Gastrocnemius medialis (tissue), 4 donors: ENCODE results near the gene PRKAR1A. TPM values are rescaled to one million over a fixed set of nuclear protein-coding genes. Genes with fewer than 3 reads are reported as not detected.
A peak's percentile ranks its signal among the peaks of the same experiment; 100 is the strongest.
"Not testable (repeated sequence)": the region's sequence is repeated elsewhere in the genome, so short reads cannot be mapped to it uniquely, and the experiment has no call there.

Experiments used
- ATAC-seq, 2 donors: fragments of 150-250 bp; one replicate each; pipeline ENCODE4 v1.9.1; 2016
- DNase-seq, 2 donors: peaks; one replicate each; pipeline ENCODE4 v3.0.0-alpha.2; 2019
- H3K27ac ChIP-seq, 4 donors: fragments of 200-600 bp; sonication (generic); 1 replicate in 1 of 4; 2 replicates in 3 of 4; pipeline ENCODE4 v1.5.1; 2016 to 2018; ENCODE audit warnings: mild to moderate bottlenecking in 2 of 4, moderate library complexity in 1 of 4
- H3K27me3 ChIP-seq, 3 donors: fragments of 200-600 bp; sonication (generic) in 2 of 3; 1 replicate in 1 of 3; 2 replicates in 2 of 3; pipeline versions ENCODE4 v1.5.1 to v1.6.0; 2016 to 2019; ENCODE audit warnings: mild to moderate bottlenecking in 1 of 3, moderate library complexity in 1 of 3
- H3K36me3 ChIP-seq, 2 donors: fragments of 200-600 bp; sonication (generic) in 1 of 2; one replicate each; pipeline ENCODE4 v1.5.1; 2017 to 2018
- H3K4me1 ChIP-seq, 2 donors: fragments of 200-600 bp; sonication (generic) in 1 of 2; one replicate each; pipeline ENCODE4 v1.5.1; 2016 to 2017; ENCODE audit warnings: mild to moderate bottlenecking in 2 of 2
- H3K4me3 ChIP-seq, 4 donors: fragments of 200-600 bp; sonication (generic) in 3 of 4; 1 replicate in 1 of 4; 2 replicates in 3 of 4; pipeline ENCODE4 v1.5.1; 2016 to 2019; ENCODE audit warnings: mild to moderate bottlenecking in 2 of 4
- H3K9me3 ChIP-seq, 3 donors: fragments of 200-600 bp; sonication (generic) in 2 of 3; 1 replicate in 1 of 3; 2 replicates in 2 of 3; pipeline ENCODE4 v1.5.1; 2016 to 2019
- POLR2A ChIP-seq, 2 donors: fragments of 450-650 bp; IDR thresholded peaks; one replicate each; pipeline ENCODE4 v1.6.1; 2017; ENCODE audit warnings: antibody characterized with exemption in 2 of 2, mild to moderate bottlenecking in 2 of 2, moderate library complexity in 2 of 2
- in situ Hi-C, 4 donors: fragments of 200-750 bp; cut with MboI; loops; one replicate each; pipeline versions ENCODE4 v1.15.0 to v1.8.0; 2017; ENCODE audit warnings: low sequenced_read_pairs in 4 of 4
- intact Hi-C: fragments of 100-400 bp; cut with DNase I; formaldehyde crosslinking; loops from one replicate; pipeline ENCODE4 v1.15.1; 2023; ENCODE audit warnings: low total_unique reads
- total RNA-seq, 4 donors: library from RNA; depleted of rRNA; stranded (reverse); fragments of >200 nt; gene quantifications; one replicate each; pipeline versions ENCODE4 v1.1.0 to v1.2.3, GENCODE V29; 2016
- TF ChIP-seq, protein P1 (sequence below), 5 experiments: fragments of 450-650 bp in 3 of 5; fragments of 200-600 bp in 2 of 5; sonication (generic) in 2 of 5; IDR thresholded peaks in 4 of 5; conservative IDR thresholded peaks in 1 of 5; 1 replicate in 4 of 5; 2 replicates in 1 of 5; pipeline ENCODE4 v1.5.1; 2016 to 2019; ENCODE audit warnings: antibody characterized with exemption in 5 of 5, mild to moderate bottlenecking in 3 of 5, moderate library complexity in 3 of 5

The PRKAR1A gene
- total RNA-seq, 4 donors from 2014 or later = 271 to 656 (median 557) TPM

GRCh38 chr17:68518063-68518815, 6.0 kb downstream of the PRKAR1A start:
- intact Hi-C loops (loop anchor here (2.0 to 10.0 kb wide), 2 partner anchors 199 to 1473 kb away; partner anchors contain the start of gene CACNG1), in situ Hi-C loops (loop anchor here in 1 of 4 donors (10.0 kb wide), 1 partner anchor 63 kb away; the partner anchor contains the start of gene WIPI1)
- Histone ChIP-seq H3K27ac (peak overlapping the region; percentile 94 to 99 (median 96)), H3K36me3 (peaks cover 0 to 29% of the 10 kb centered on the region in 2 donors), H3K9me3 (no peaks in the 10 kb centered on the region), H3K4me3 (no peak overlapping the region), H3K27me3 (no peaks in the 10 kb centered on the region), H3K4me1 (peaks cover 68 to 80% of the 10 kb centered on the region in 2 donors)
- TF ChIP-seq POLR2A (IDR thresholded peaks at IDR 0.05) = no peak
- TF ChIP-seq, protein P1, sequence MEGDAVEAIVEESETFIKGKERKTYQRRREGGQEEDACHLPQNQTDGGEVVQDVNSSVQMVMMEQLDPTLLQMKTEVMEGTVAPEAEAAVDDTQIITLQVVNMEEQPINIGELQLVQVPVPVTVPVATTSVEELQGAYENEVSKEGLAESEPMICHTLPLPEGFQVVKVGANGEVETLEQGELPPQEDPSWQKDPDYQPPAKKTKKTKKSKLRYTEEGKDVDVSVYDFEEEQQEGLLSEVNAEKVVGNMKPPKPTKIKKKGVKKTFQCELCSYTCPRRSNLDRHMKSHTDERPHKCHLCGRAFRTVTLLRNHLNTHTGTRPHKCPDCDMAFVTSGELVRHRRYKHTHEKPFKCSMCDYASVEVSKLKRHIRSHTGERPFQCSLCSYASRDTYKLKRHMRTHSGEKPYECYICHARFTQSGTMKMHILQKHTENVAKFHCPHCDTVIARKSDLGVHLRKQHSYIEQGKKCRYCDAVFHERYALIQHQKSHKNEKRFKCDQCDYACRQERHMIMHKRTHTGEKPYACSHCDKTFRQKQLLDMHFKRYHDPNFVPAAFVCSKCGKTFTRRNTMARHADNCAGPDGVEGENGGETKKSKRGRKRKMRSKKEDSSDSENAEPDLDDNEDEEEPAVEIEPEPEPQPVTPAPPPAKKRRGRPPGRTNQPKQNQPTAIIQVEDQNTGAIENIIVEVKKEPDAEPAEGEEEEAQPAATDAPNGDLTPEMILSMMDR (IDR thresholded peaks at IDR 0.05 in 4 of 5, conservative IDR thresholded peaks at IDR 0.05 in 1 of 5) = no peak
- no peak for ATAC-seq
- DNase-seq = no peak

DNA sequence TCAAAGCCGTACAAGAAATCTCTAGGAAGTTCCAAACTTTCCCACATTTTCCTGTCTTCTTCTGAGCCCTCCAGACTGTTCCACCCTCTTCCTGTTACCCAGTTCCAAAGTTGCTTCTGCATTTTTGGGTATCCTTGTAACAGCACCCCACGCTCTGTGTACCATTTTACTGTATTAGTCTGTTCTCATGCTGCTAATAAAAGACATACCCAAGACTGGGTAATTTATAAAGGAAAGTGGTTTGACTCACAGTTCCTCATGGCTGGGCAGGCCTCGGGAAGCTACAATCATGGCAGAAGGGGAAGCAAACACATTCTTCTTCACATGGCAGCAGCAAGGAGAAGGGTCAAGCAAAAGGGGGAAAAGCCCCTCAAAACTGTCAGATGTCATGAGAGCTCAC, 6.8 kb downstream of the PRKAR1A start:
- H3K9me3 ChIP-seq, DNase-seq, ATAC-seq, H3K27me3 ChIP-seq, H3K4me3 ChIP-seq: not testable (repeated sequence)
- Histone ChIP-seq H3K36me3 (peaks cover 0 to 37% of the 10 kb centered on the region in 2 donors), H3K4me1 (peaks cover 63 to 82% of the 10 kb centered on the region in 2 donors), H3K27ac (peak overlapping the region; percentile 94 to 99 (median 96))
- in situ Hi-C loops (loop anchor here in 1 of 4 donors (10.0 kb wide), 1 partner anchor 64 kb away; the partner anchor contains the start of gene WIPI1), intact Hi-C loops (loop anchor here (2.0 to 10.0 kb wide), 2 partner anchors 200 to 1474 kb away; partner anchors contain the start of gene CACNG1)

DNA sequence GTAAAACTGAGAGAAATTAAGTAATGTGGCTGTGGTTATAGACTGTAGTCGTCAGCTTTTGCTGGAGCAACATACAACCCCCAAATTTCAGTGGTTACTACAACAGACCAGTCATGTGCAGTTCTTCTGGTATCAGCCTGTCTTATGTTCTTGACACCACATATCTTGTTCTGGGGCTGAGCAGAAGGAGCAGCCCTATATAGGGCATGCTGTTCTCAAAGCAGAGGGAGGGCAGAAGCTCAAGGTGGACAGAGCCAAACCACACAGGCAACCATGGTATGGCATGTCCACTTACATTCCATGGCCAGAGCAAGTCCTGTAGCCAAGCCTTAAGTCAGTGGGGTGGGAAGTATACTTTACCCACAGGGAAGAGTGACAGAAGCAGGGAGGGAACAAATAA, 7.7 kb downstream of the PRKAR1A start:
- peak overlapping the region in 1 of 4 donors; percentile 4 for H3K4me3 ChIP-seq
- H3K9me3 ChIP-seq = no peaks in the 10 kb centered on the region
- H3K4me1 ChIP-seq = peaks cover 57 to 75% of the 10 kb centered on the region in 2 donors
- H3K36me3 ChIP-seq = peaks cover 0 to 46% of the 10 kb centered on the region in 2 donors
- H3K27ac ChIP-seq = peak overlapping the region; percentile 94 to 99 (median 96)
- no peaks in the 10 kb centered on the region for H3K27me3 ChIP-seq
- DNase-seq (peak; percentile 70 to 82), ATAC-seq (peak; percentile 92)
- TF ChIP-seq, protein P1 (IDR thresholded peaks at IDR 0.05 in 4 of 5, conservative IDR thresholded peaks at IDR 0.05 in 1 of 5) = no peak
- TF ChIP-seq POLR2A (IDR thresholded peaks at IDR 0.05) = peak in 1 of 2 donors; percentile 67
- in situ Hi-C loops (loop anchor here in 1 of 4 donors (10.0 kb wide), 1 partner anchor 65 kb away; the partner anchor contains the start of gene WIPI1), intact Hi-C loops (loop anchor here (2.0 to 10.0 kb wide), 2 partner anchors 201 to 1475 kb away; partner anchors contain the start of gene CACNG1)

DNA sequence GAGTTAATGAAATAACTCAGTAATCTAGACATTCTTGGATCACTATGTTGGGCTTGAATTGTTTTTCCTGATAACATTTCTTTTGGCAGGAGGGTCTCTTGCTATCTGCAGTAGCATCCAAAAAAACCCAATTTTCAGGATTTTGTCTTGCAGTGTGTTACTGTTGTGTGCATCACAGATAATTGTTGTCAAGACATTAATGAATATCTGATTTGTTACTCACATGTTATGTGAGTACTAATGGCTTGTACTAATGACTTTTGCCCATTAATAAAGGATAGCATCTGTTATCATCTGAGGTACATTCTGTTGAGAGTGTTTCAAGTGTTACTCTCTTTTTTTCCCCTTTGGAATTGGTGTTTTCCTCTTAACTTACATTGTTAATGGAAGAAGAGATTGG, 10.0 kb downstream of the PRKAR1A start:
- no peak overlapping the region for H3K4me3 ChIP-seq
- peak overlapping the region in 2 of 4 donors; percentile 29 to 94 for H3K27ac ChIP-seq

More for the DNA sequence above, 10.0 kb downstream of the PRKAR1A start:
- in situ Hi-C loops = no loop called here
- Histone ChIP-seq H3K9me3 (no peaks in the 10 kb centered on the region), H3K36me3 (peaks cover 0 to 59% of the 10 kb centered on the region in 2 donors), H3K27me3 (no peaks in the 10 kb centered on the region), H3K4me1 (peaks cover 36 to 52% of the 10 kb centered on the region in 2 donors)
- no peak for TF ChIP-seq POLR2A (IDR thresholded peaks at IDR 0.05)
- TF ChIP-seq, protein P1 (IDR thresholded peaks at IDR 0.05 in 4 of 5, conservative IDR thresholded peaks at IDR 0.05 in 1 of 5) = no peak
- no peak for DNase-seq
- intact Hi-C loops = no loop called here
- no peak for ATAC-seq
